ENCODE results near the gene STOML2. TPM values are rescaled to one million over a fixed set of nuclear protein-coding genes. Genes with fewer than 3 reads are reported as not detected.
A peak's percentile ranks its signal among the peaks of the same experiment; 100 is the strongest.

The STOML2 gene
- total RNA-seq, 1 donor from 2014 or later, result 261 TPM

DNA sequence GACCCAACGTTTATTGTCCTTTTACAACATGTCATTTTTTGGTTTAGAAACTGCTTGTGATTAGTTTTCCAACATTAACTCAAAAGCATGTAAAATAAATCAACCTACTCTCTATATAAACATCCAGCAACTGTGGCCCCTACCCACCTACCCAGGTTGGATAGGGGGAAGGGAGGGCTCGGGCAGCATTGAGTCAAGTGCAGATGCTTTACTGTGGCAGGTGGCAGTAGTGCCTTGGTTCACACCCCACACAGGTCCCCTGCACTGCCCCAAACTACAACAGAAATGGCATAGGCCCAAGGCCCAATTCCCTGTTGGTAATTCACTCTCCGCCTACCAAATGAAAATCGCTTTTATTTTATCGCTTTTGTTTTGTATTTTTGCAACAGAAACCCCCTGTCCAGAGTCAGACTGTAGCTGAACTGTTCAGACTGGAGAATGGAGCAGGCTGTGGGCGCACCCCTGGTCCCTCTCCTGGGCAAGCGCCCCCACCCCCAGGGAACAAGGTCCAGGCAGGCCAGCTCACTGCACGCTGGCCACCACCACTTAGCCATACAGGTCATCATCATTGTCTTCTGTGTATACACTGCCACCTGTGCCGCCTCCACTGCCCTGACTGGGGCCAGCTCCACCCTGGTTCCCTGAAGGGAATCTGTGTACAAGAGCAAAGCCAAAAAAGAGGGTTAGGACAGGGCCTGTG lies 46.2 kb downstream of the STOML2 start:
- peaks cover 69% of the 10 kb centered on the region for H3K36me3 Mint-ChIP-seq (ENCODE audit: low read depth)
- H3K27ac Mint-ChIP-seq, result peak overlapping the region; percentile 65
- DNase-seq (ENCODE audit: low spot score), result no peak
- intact Hi-C loops (cut with micrococcal nuclease), result loop anchor here (2.0 kb wide), 1 partner anchor 14 kb away; no protein-coding TSS in a partner anchor
- H3K27me3 Mint-ChIP-seq (ENCODE audit: insufficient read depth), result no peaks in the 10 kb centered on the region
- no peak overlapping the region for H3K4me3 Mint-ChIP-seq
- peaks cover 8% of the 10 kb centered on the region for H3K4me1 Mint-ChIP-seq (ENCODE audit: low read depth)
- H3K9me3 Mint-ChIP-seq, result no peaks in the 10 kb centered on the region

DNA sequence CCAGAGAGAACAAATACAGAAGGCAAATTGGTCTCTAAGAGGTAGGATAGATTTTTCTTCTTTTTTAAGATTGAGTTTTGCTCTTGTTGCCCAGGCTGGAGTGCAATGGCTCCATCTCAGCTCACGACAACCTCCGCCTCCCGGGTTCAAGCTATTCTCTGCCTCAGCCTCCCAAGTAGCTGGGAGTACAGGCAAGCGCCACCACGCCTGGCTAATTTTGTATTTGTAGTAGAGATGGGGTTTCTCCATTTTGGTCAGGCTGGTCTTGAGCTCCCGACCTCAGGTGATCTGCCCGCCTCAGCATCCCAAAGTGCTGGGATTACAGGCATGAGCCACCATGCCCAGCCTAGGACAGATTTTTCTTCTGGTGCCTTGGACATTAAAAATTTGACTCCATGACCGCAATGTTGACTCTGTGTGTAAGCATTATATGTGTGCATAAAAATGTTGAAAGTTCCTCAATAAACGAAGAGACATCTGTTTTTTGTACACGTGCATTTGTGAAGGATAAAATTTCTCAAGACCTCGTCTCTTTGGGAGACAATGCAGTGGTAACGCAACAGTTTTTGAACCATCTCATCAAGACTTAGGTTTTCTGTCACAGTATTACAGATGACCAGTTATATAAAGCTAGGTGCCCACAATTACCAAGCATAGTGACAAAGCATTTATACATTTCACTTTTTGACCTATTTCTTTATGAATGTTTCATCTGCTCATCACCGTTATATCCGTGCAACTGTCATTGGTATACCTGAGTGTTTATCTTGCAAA lies 47.9 kb downstream of the STOML2 start:
- Mint-ChIP-seq H3K27ac (no peak overlapping the region), H3K4me3 (no peak overlapping the region), H3K27me3 (ENCODE audit: insufficient read depth) (no peaks in the 10 kb centered on the region), H3K9me3 (no peaks in the 10 kb centered on the region), H3K36me3 (ENCODE audit: low read depth) (peaks cover 58% of the 10 kb centered on the region), H3K4me1 (ENCODE audit: low read depth) (peaks cover 13% of the 10 kb centered on the region)
- DNase-seq (ENCODE audit: low spot score), result no peak
- intact Hi-C loops (cut with micrococcal nuclease), result loop anchor here (5.0 kb wide), 1 partner anchor 68 kb away; the partner anchor contains the start of gene DNAJB5

DNA sequence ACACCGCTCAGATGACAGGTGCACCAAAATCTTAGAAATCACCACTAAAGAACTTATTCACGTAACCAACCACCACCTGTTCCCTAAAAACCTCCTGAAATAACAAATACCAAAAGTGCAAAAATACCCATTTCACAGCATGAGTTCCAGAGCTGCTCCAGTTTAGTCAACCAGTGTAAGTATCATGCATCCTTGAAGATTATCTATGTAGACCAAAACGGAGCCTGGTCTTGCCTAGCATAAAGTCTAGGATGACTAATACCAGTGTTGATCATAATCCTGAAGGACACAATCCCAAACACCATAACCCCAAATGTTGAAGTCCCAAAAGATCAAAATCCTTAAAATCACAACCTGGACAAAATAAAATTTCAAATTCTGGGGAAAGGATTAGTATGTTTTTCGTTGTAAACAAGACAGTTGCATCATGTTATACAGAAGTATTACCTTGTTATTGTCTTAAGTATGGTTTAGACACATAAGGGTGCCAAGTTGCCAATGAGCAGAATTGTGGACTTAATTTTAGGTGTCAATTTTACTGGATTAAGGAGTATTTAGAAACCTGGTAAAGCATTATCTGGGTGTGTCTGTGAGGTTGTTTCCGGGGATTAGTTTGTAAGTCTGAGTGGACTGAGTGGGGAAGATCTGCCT lies 48.6 kb downstream of the STOML2 start:
- intact Hi-C loops (cut with micrococcal nuclease), result loop anchor here (5.0 kb wide), 1 partner anchor 67 kb away; the partner anchor contains the start of gene DNAJB5
- no peak for DNase-seq (ENCODE audit: low spot score)
- no peak overlapping the region for H3K27ac Mint-ChIP-seq
- H3K4me3 Mint-ChIP-seq, result no peak overlapping the region
- H3K4me1 Mint-ChIP-seq (ENCODE audit: low read depth), result peaks cover 11% of the 10 kb centered on the region
- no peaks in the 10 kb centered on the region for H3K9me3 Mint-ChIP-seq
- no peaks in the 10 kb centered on the region for H3K27me3 Mint-ChIP-seq (ENCODE audit: insufficient read depth)
- H3K36me3 Mint-ChIP-seq (ENCODE audit: low read depth), result peaks cover 54% of the 10 kb centered on the region

DNA sequence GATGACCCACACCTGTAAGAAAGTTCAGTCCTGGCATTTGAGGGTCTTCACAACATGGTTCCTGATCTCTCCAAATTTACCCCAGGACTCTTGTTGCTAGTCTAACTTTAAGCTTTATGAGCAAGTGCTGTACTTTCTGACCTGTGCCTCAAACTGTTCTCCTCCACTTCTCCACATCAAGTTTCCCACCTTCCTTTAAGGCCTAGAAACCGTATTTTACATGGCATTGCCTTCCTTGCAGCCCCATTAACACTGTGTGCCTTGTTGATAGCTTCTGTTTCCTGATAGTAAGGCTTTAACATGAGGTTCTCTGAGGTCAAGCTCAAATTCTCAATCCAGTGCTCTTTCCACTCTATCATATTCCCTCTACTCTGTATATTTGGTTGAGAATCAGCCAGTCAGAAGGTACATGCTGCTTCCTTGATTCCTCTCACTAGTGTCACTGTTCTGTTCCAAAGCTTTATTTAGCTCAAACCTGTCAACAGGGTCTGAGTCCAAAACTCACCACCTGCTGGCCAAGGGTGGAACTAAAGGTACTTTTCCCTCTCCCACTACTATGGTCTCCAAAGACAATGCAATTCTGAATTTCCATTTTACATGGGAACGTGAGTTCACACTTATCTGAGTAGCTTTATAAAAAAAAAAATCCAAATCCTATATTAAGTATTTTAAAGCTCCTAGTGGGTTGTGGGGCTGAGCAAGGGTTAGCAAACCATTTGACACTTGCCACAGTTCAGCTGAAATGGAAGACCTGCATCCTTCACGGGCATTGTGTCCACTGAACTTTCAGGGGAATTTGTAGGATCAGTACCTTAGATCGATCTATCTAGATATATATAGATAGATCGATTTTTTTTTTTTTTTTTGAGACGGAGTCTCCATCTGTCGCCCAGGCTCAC lies 51.6 kb downstream of the STOML2 start:
- no peaks in the 10 kb centered on the region for H3K9me3 Mint-ChIP-seq
- intact Hi-C loops (cut with micrococcal nuclease), result loop anchor here (1.0 to 5.0 kb wide), 4 partner anchors 45 to 291 kb away; partner anchors contain the start of genes DNAJB5 and PIGO
- H3K27ac Mint-ChIP-seq, result peak overlapping the region; percentile 27
- H3K27me3 Mint-ChIP-seq (ENCODE audit: insufficient read depth), result no peaks in the 10 kb centered on the region
- peaks cover 5% of the 10 kb centered on the region for H3K4me1 Mint-ChIP-seq (ENCODE audit: low read depth)
- peaks cover 39% of the 10 kb centered on the region for H3K36me3 Mint-ChIP-seq (ENCODE audit: low read depth)
- DNase-seq (ENCODE audit: low spot score), result peak; percentile 29
- no peak overlapping the region for H3K4me3 Mint-ChIP-seq

Other genes with a start within 250 kb of the STOML2 start
- gene PHF24, start 144.8 kb downstream of the STOML2 start, total RNA-seq, result 0.08 and 0.12 TPM in 2 replicates
- gene DNAJB5, start 113.4 kb downstream of the STOML2 start, total RNA-seq, result 5.3 and 6.0 TPM in 2 replicates
- gene VCP, start 30.5 kb downstream of the STOML2 start, total RNA-seq, result 334 and 353 TPM in 2 replicates
- 102 and 104 TPM in 2 replicates for gene FANCG, start 23.2 kb downstream of the STOML2 start, total RNA-seq
- gene PIGO, start 6.5 kb downstream of the STOML2 start, total RNA-seq, result 34.4 and 39.7 TPM in 2 replicates
- 4.8 and 5.4 TPM in 2 replicates for gene ATOSB, start 12.7 kb upstream of the STOML2 start, total RNA-seq
- gene UNC13B, start 58.9 kb upstream of the STOML2 start, total RNA-seq, result 0.34 and 0.41 TPM in 2 replicates

All from activated T-helper 1 cell treated with anti-CD3 and anti-CD28 coated beads, Interleukin-12 subunit alpha, Interleukin-12 subunit beta, Interleukin-2, Interleukin-4 antibody, amounts not matched to agents 30 ng/mL and 10 ng/mL and 1 ng/mL, durations not matched to agents 14 hours and 24 hours and 36 hours (primary cell).